Right renal cortex interstitium (tissue), 3 donors: ENCODE measurements around the gene CD248. TPM values are rescaled to one million over a fixed set of nuclear protein-coding genes. Genes with fewer than 3 reads are reported as not detected.

Experiments
- DNase-seq, 3 donors: peaks; one replicate each; pipeline ENCODE4 v3.0.0-alpha.2; 2013; ENCODE audit warnings: low read depth in 3 of 3, low spot score in 2 of 3
- polyA plus RNA-seq, 3 donors: library from polyadenylated mRNA; unstranded; fragments of 120-200 nt; gene quantifications; one replicate each; pipeline ENCODE4 v1.2.1, GENCODE V29; 2013; ENCODE audit not compliant: insufficient read length in 3 of 3

The CD248 gene
- polyA plus RNA-seq, 3 donors = 54.0 to 61.4 (median 56.2) TPM

DNA sequence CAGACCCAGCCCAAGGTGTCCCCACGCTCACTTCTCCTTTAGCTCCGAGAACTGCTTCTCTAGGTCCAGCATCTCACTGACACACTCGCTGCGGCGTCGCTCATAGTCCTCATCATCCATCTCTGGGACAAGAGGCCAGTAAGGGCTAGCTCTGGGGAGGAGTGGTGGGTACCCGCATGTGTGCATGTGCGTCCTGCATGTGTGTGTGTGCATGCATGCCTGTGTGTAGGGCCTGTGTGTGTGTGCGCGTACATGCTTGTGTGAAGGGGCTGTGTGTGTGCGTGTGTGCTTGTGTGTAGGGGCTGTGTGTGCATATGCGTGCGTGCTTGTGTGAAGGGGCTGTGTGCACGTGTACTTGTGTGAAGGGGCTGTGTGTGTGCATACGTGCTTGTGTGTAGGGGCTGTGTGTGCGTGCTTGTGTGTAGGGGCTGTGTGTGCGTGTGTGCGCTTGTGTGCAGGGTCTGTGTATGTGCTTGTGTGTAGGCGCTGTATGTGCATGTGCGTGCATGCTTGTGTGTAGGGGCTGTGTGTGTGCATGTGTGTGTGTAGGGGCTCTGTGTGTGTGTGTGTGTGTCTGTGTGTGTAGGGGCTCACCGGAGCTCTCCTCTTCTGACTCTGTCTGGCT, 24.8 kb upstream of the CD248 start:
- DNase-seq = no peak

DNA sequence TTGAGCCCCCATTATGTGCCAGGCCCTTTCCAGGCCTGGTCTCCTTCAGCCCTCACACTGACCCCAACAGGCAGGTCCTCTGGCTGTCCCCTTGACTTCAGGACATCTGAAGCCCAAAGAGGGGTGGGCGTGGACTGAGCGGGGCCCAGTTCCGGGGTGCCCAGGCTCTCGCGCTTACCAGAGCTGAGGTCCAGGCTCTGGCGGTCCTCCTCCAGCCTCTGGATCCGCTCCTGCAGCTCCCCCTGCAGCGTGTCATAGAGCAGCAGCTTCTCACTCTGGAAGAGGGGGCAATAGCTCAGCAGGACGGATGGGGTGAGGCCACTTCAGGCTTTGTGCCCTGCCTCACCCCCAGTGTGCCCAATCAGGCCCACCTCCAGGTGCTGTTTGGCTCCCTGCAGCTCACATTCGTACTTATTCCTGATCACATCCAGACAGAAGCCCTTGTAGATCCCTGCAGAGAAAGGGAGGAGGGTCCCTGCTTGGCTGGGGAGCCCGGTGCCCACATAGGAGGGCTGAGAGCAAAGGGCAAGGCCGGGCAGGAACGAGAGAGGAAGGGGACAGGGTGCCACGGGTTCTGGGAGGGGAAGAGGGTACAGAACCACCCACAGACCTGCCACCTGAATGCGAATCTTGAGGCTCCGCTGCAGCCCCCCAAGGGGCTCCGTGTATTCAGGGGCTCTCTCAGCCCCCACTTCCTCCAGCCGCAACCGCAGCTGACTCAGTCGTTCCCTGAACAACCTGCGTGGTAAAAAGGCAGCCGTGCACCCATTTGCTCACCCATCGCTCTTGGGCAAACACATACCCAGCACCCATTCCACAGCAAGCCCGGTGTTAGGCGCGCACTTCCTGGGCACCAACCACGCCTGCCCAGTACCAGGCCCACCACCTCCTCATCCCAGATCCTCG, 24.0 kb upstream of the CD248 start:
- DNase-seq = no peak

- DNase-seq = no peak
Observed at GRCh38 chr11:66339686-66340483, 23.0 kb upstream of the CD248 start.

DNA sequence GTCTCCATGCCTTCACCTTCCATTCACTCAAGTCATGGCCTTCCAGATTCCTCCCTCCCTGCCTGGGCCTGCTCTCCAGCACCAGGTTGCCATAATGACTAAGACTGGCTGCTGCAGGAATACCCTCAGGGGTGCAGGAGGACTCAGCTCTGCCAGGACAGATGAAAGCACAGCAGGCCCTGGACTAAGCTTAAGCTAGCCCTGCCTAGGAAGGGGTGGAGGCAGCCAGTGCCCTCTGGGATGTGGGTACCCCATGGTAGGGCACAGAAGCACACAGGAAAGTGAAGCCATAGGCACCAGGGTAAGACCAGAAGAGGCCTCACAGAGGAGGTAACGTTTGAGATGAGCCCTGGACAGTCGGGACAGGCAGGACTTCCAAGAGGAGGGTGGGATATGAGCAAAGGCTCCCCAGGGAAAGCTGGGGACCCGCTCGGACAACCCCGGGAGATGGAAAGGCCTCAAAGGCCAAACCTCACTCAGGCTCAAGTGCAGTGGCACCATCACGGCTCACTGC, 22.4 kb upstream of the CD248 start:
- no peak for DNase-seq

DNA sequence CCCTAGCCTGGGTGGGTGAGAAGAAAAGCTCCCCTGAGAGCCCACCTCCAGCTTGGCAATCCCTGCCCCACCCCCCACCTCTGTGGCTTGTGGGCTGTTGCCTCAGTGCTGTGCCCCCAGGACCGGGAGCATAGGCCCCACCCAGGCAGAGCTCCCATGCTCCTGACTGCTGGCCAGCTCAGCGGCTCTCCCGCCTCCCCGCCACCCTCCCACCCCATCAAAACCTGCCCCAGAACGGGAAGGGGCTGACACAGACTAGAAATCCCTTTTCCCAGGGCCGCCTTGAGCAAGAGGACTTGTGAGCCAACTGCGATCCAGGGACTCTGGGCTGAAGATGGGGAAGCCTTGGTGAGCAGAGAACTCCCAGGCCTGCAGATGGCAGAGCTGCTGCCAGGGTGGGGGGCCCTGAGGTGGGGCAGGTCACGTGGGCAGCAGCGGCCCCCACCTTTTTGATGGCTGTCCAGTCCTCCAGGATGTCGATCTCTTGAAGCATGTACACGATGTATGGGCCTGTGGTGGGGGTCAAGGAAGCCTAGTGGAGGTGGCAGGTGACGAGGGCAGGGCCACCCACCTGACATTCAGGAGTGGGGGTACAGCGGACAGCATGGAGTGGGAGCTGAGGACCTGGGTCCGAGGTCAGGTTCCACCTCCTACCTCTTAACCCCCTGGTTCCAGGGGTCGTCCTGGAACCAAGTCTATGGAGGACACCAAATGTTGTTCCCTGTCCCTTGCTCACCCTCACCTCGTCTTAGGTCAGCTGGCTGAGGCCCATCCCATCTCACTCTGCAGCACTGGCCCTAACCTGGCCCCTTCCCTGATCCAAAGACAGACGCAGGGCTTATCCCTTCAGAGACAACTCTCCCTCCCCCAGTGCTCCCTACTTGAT, 21.7 kb upstream of the CD248 start:
- no peak for DNase-seq

DNA sequence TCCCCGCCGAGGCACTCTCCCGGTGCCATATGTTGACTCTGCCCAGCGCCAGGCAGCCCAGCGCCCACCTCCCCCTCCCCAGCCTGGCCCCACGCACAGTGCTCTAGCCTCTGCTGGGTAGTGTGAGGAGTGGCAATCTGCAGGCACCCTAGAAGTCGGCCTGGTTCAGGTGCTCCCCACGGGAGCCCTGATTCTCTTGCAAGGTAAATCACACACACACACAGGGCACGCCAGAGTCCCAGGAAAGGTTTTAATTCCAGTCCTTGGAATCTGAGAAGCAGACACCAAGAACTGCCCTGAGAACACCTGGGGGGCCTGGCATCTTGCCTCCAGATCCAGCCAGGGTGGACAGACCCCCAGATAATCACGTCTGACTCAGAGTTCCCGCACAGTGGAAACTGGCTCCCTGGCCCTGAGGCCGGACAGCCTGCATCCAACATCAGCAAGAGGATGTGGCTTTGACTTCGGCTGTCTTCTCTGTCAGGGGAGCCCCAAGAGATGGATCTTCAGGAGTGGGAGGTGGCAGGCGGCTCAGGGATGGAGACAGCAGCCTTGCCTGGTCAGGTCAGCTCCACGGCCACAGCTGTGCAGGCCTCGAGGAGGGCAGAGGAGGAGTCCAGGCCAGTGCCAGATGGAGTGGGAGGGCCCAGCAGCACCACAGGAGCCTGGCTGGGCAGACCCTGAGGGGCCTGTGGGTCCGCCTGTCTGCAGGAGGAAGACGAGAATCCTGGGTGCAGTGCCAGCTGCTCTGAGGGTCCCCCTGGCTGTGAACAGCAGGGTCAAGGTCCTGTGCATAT, 20.5 kb upstream of the CD248 start:
- DNase-seq = no peak

GRCh38 chr11:66336234-66337102, 19.6 kb upstream of the CD248 start, which contains the start of gene RIN1:
RIN1 (minus strand) TSS chr11:66336434; CDS start chr11:66336402, 32 bp downstream.
- DNase-seq = no peak

DNA sequence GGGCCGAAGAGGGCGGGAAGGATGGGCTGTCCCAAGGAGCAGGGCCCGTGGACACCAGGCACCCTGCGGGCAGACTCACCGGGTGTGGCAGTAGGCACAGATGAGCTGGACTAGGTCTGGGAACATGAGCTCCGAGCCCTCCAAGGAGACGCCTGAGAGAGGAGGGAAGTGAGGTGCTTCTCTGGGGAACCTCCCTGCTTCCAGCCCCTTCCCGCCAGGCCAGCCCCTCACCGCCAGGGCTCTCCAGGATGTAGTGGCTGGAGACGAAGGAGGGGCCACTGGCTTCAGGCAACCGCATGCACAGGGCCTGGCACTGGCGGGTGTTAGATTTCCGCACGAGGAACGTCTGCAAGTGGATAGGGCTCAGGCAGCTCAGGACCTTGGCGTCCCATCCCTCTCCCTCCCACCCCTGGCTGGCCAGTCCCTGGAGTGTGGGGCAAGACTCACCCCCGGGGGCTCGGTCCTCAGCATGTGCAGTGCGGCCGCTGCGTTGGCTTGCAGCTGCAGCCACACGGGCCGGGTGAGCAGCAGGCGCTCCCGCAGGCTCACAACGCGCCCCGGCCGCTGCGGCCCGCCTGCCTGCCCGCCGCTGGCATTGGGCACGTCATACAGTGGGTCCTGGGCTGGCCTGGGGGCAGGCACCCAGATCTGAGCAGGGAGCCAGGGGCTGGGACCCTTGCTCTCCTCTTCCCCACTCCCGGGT, 18.8 kb upstream of the CD248 start:
- DNase-seq = no peak

DNA sequence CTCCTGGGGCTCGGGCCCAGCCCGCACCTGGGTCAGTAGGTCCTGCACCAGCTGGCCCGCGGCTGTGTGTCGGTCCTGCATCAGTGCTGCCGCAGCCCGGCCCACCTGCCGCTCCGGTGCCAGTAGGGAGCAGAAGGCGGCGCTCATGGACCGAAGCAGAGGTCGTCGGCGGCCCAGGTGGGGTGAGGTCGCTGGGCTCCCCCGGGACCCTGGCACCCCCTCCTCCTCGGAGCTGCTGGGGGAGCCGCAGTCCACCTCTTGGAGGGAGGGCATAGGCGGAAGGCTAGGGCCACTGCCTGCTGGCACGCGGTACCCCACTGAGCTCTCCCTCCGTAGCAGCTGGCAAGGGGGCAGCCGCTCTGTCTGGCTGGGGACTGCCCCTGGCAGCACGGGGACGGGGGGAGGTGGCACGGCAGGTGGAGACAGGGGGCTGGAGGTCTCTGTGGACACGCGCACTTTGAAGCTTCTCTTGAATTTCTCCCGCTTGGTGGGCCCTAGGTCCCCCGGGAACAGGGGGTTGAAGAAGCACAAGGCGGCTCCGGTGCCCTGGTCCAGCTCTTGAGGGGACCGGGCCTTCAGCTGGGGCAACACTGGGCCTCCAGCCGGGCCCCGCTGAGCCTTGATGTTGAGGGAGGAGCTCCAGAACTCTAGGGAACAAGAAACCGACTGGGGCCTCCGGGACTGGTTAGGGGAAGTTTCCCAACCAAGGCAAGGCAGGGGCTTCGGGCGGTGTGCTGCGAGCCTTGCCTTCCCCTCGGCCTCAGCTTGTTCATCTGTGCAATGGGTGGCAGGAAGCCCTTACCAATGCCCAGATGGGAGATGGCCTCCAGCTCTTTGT, 18.0 kb upstream of the CD248 start:
- DNase-seq = no peak

- DNase-seq = no peak
Observed at GRCh38 chr11:66333896-66334604, 17.2 kb upstream of the CD248 start.

DNA sequence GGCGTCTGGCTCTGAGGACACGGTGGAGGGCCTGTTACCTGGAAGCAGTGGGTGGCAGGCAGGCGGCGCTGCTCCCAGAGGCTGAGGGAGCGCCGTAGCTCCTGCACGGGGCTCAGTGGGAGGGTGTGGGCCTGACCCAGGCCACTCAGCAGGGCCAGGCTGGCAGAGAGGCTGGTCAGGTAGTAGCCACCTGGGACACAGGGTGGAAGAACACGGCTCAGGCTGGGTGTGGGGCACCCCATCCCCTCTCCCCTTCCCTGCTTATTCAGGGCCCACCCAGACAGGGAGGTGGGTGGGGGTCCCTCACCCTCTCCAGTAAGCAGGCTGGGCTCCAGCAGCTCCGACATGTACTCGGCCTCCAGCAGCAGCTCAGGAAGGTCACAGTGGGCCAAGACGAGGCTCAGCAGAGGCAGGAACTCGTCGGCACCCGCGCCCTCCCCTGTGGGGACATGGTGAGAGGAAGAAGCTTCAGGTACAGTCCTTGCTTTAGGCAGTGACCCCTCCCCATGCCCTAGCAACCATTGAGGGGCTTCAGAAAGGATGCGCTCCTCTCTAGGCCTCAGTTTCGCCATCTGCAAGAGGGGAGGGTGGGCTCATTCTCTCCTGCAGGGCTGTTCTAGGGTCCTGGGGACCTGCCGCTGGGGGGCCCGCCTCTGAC, 16.5 kb upstream of the CD248 start:
- no peak for DNase-seq

GRCh38 chr11:66332371-66333219, 15.8 kb upstream of the CD248 start:
- no peak for DNase-seq

- DNase-seq = no peak
Observed at GRCh38 chr11:66331542-66332370, 14.9 kb upstream of the CD248 start.

DNA sequence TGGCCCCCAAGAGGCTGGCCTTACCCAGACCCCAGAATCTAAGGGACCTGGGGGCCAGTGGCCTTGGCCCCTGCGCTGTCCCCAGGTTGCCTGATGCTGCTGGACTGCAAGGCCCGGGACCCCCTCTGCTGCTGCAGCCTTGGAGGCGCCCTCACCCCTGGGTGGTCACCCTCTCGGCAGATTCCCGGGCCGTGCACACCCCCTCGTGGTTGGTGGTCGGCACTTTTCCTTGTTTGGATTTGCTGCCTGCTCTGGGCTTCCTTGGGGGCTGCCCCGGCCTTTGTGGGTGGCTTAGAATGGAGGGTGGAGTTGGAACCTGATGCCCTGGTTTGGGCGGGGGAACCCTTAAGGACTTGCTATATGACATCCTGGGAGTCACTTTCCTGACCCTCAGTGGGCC, 14.1 kb upstream of the CD248 start:
- DNase-seq = no peak
